ENCODE measurements around the gene AGFG1. TPM values are rescaled to one million over a fixed set of nuclear protein-coding genes. Genes with fewer than 3 reads are reported as not detected.
"Not testable (repeated sequence)": the region's sequence is repeated elsewhere in the genome, so short reads cannot be mapped to it uniquely, and the experiment has no call there.

Gene AGFG1
- total RNA-seq, 2 donors from 2014 or later: 64.6 to 77.3 TPM

- intact Hi-C loops (cut with DNase I, micrococcal nuclease): no loop called here
- DNase-seq (no peak), ATAC-seq (no peak)
These were observed 45.8 kb downstream of the AGFG1 start for GRCh38 chr2:227517724-227518123.

GRCh38 chr2:227518278-227518865, 46.4 kb downstream of the AGFG1 start:
- intact Hi-C loops (cut with DNase I, micrococcal nuclease); ATAC-seq; DNase-seq: not testable (repeated sequence)

GRCh38 chr2:227521178-227521577, 49.2 kb downstream of the AGFG1 start:
- ATAC-seq; intact Hi-C loops (cut with DNase I, micrococcal nuclease): not testable (repeated sequence)

GRCh38 chr2:227524665-227525064, 52.7 kb downstream of the AGFG1 start:
- intact Hi-C loops (cut with DNase I, micrococcal nuclease): no loop called here
- ATAC-seq (no peak), DNase-seq (no peak)

More at GRCh38 chr2:227521178-227521577, 49.2 kb downstream of the AGFG1 start:
- not testable (repeated sequence) for DNase-seq

- intact Hi-C loops (cut with DNase I, micrococcal nuclease): no loop called here
- ATAC-seq: no peak
- DNase-seq: no peak
These were observed 55.4 kb downstream of the AGFG1 start for GRCh38 chr2:227527351-227527750.

- no peak for ATAC-seq
- DNase-seq: no peak
- intact Hi-C loops (cut with DNase I, micrococcal nuclease): no loop called here
These were observed 56.8 kb downstream of the AGFG1 start for GRCh38 chr2:227528803-227529202.

GRCh38 chr2:227529871-227530270, 57.9 kb downstream of the AGFG1 start:
- DNase-seq (no peak), ATAC-seq (no peak)
- intact Hi-C loops (cut with DNase I, micrococcal nuclease): no loop called here

- DNase-seq (no peak), ATAC-seq (no peak)
- intact Hi-C loops (cut with DNase I, micrococcal nuclease): no loop called here
These were observed 62.8 kb downstream of the AGFG1 start for GRCh38 chr2:227534714-227535113.

- DNase-seq: no peak
- ATAC-seq: no peak
- intact Hi-C loops (cut with DNase I, micrococcal nuclease): no loop called here
These were observed 64.5 kb downstream of the AGFG1 start for GRCh38 chr2:227536445-227536844.

- no peak for DNase-seq
- intact Hi-C loops (cut with DNase I, micrococcal nuclease): no loop called here
- no peak for ATAC-seq
These were observed 67.6 kb downstream of the AGFG1 start for GRCh38 chr2:227539465-227539956.

- ATAC-seq; DNase-seq; intact Hi-C loops (cut with DNase I, micrococcal nuclease): not testable (repeated sequence)
These were observed 68.4 kb downstream of the AGFG1 start for GRCh38 chr2:227540352-227540751.

- peak; percentile 18 for ATAC-seq
- DNase-seq: peak in 1 of 2 donors; percentile 22
- intact Hi-C loops (cut with DNase I, micrococcal nuclease): no loop called here
These were observed 74.0 kb downstream of the AGFG1 start for GRCh38 chr2:227545990-227546389.

- no peak for ATAC-seq
- intact Hi-C loops (cut with DNase I, micrococcal nuclease): no loop called here
- no peak for DNase-seq
These were observed 79.9 kb downstream of the AGFG1 start for GRCh38 chr2:227551836-227552235.

- intact Hi-C loops (cut with DNase I, micrococcal nuclease): no loop called here
- DNase-seq (no peak), ATAC-seq (no peak)
These were observed 90.6 kb downstream of the AGFG1 start for GRCh38 chr2:227562581-227562980.

- DNase-seq: no peak
- intact Hi-C loops (cut with DNase I, micrococcal nuclease): no loop called here
These were observed 93.1 kb downstream of the AGFG1 start for GRCh38 chr2:227565080-227565479.

GRCh38 chr2:227566012-227566411, 94.1 kb downstream of the AGFG1 start:
- DNase-seq (no peak), ATAC-seq (no peak)
- intact Hi-C loops (cut with DNase I, micrococcal nuclease): no loop called here

More at GRCh38 chr2:227565080-227565479, 93.1 kb downstream of the AGFG1 start:
- no peak for ATAC-seq

- ATAC-seq: peak; percentile 27
- intact Hi-C loops (cut with DNase I, micrococcal nuclease): no loop called here
These were observed 96.9 kb downstream of the AGFG1 start for GRCh38 chr2:227568852-227569169.

GRCh38 chr2:227570615-227571014, 98.7 kb downstream of the AGFG1 start:
- no peak for DNase-seq
- no peak for ATAC-seq
- intact Hi-C loops (cut with DNase I, micrococcal nuclease): no loop called here

More at GRCh38 chr2:227568852-227569169, 96.9 kb downstream of the AGFG1 start:
- DNase-seq: no peak

GRCh38 chr2:227576110-227576509, 104.2 kb downstream of the AGFG1 start:
- no peak for DNase-seq
- ATAC-seq: no peak
- intact Hi-C loops (cut with DNase I, micrococcal nuclease): no loop called here

- intact Hi-C loops (cut with DNase I, micrococcal nuclease): no loop called here
- DNase-seq (no peak), ATAC-seq (no peak)
These were observed 104.9 kb downstream of the AGFG1 start for GRCh38 chr2:227576812-227577211.

GRCh38 chr2:227577555-227577954, 105.6 kb downstream of the AGFG1 start:
- no peak for DNase-seq
- intact Hi-C loops (cut with DNase I, micrococcal nuclease): no loop called here
- ATAC-seq: peak; percentile 94

Data from left colon (tissue), 2 donors.